Epidermal melanocyte (primary cell): ENCODE measurements around the gene BCR.

Source experiments
- DNase-seq: peaks from one replicate; pipeline ENCODE4 v3.0.0; 2011; ENCODE audit warnings: low spot score; ENCODE audit not compliant: insufficient read length

The BCR gene

DNA sequence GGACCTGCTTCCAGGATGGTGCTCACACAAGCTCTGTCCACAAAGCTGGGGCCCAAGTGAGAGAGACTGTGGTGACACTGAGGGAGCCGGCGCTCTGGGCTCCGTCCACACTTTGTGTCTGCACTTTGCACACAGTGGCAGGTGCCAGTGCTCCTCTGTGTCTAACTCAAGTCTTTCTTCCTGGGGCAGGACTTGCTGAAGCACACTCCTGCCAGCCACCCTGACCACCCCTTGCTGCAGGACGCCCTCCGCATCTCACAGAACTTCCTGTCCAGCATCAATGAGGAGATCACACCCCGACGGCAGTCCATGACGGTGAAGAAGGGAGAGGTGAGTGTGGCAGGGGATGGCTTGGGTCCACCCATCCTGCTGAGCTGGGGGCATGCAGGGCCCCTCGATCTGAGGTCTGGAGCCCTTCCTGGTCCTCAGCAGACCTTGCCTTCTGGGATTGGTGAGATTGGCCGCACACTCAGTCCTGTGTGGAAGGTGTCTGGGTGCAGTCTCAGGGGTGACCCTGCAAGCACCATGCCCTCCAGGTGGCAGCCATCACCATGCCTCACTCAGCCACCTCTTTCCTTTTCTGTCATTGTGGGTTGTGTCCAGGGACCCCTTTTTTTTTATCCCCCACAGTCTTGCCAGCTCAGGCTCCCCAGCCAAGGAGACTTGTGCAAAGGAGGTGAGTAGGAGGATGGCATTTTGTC, 93.3 kb downstream of the BCR start:
- no peak for DNase-seq

- no peak for DNase-seq
Measured at GRCh38 chr22:23274146-23274526, 93.8 kb downstream of the BCR start.

GRCh38 chr22:23274891-23275694, 94.8 kb downstream of the BCR start:
- no peak for DNase-seq

- no peak for DNase-seq
Measured at GRCh38 chr22:23275751-23276150, 95.4 kb downstream of the BCR start.

- DNase-seq: no peak
Measured at GRCh38 chr22:23276656-23277582, 96.6 kb downstream of the BCR start.

- no peak for DNase-seq
Measured at GRCh38 chr22:23277583-23278295, 97.4 kb downstream of the BCR start.

- no peak for DNase-seq
Measured at GRCh38 chr22:23278883-23279675, 98.8 kb downstream of the BCR start.

- no peak for DNase-seq
Measured at GRCh38 chr22:23279781-23280180, 99.5 kb downstream of the BCR start.

- no peak for DNase-seq
Measured at GRCh38 chr22:23280356-23281052, 100.2 kb downstream of the BCR start.

GRCh38 chr22:23281053-23281405, 100.7 kb downstream of the BCR start:
- no peak for DNase-seq

- peak; percentile 78 for DNase-seq
Measured at GRCh38 chr22:23281406-23282088, 101.2 kb downstream of the BCR start.

DNA sequence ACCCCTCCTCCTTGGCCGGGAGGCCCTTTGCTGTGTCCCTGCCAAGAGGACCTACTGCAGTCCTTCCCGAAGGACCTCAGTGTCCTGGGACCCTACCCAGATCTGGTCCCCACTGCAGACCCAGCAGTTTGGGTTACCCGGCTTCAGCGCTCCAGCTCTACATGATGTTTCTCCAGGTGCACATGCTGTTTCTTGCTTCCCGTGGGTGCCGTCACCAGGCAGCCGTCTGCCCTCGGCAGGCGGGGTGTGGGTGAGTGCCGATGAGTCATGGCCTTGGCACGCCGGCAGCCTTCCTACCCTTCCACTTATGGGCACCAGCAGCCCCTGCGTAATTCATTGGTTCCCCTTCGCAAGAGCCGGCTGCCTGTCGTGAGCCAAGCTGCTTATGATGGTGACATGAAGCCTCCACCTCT, 101.8 kb downstream of the BCR start:
- DNase-seq: no peak

GRCh38 chr22:23282516-23282915, 102.2 kb downstream of the BCR start:
- no peak for DNase-seq

DNA sequence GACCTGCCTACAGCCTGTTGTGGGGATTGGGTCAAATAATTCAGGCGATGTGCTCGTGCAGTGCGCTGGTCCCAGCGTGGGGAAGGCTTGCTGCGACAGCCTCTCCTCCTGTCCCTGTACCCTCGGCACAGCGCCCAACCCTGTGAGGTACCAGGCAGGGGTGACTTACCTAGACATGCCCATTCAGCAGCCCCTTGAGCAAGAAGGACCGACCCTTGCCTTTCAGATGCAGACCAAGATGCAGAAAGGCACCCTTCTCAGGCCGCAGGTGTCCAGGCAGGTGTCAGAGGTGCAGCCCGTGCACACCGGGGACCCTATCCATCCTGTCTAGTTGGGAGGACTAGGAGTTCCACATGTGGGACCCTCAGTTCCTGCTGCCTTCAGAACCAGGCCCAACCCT, 102.7 kb downstream of the BCR start:
- DNase-seq: no peak

GRCh38 chr22:23283591-23284503, 103.5 kb downstream of the BCR start:
- DNase-seq: no peak

DNA sequence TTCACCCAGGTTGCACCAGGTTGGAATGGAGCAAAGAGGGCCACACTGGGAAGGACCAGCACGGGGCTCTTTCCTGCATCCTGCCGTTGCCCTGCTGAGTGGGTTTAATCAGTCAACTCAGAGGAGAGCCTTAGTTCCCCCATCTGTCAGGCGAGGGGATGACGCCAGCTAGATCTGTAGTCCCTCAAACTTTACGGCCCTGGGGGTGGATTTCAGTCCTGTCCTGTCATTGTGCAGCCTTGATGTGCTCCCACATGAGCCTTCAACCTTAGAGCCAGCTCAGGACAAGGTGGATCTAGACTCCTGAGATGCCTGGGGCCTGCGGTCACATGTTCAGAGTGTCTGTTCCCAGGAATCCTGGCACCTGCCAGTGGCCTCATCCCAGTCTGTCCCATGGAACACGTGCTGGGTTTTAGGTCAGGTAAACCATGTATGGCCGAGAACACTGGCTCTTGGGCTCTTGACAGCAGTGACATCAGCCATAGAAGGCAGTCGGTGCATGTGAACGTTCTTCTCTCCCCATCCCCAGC, 104.3 kb downstream of the BCR start:
- DNase-seq: no peak

DNA sequence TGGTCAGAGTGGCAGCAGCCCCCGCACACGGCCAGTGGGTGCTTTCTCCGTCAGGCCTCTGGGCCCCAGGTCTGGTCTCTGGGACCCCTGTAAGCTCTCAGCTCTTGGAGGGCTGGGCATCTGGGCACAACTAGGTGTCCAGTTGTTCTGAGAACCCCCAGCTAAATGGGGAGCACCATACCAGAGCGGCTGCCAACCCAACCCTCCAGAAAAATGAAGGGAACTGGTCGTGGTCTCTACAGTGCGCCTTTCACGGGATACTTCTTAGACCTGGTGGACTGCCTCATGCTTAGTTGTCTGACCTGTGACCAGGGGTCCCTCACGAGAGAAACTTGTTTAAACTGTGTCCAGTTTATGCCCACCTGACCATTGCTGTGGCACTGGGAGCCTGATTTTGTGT, 104.9 kb downstream of the BCR start:
- DNase-seq: no peak

DNA sequence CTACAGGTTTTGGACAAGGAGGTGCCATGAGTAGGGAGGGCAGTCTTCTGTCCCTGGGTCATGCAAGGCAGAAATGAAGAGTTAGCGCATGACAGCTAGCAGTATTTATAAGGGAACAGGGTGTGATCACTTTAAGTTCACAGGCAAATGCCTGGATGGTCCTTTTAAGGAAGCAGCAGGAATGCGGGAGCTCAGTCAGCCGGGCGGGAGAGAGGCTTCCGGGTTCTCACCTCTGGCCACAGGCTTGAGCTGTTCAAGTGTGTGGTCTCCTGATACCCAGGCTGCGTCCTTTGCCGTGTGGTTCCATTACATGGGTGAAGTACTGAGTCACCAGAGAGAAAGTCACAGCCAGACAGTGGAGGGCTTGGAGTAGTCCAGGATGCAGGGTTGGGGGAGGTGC, 105.4 kb downstream of the BCR start:
- DNase-seq: no peak
